Daoy (cell line): ENCODE data around the gene PRKAR2A. TPM values are rescaled to one million over a fixed set of nuclear protein-coding genes. Genes with fewer than 3 reads are reported as not detected.

ENCODE experiments used
- DNase-seq: peaks from one replicate; pipeline ENCODE4 v3.0.0-alpha.2; 2015; ENCODE audit warnings: low read depth
- total RNA-seq: library from RNA; depleted of rRNA; stranded (reverse); fragments of >200 nt; shearing (Covaris generic); gene quantifications from 2 replicates; pipeline ENCODE4 v1.2.3, GENCODE V29; 2014; rRNA removed

Gene PRKAR2A
- 24.1 and 25.7 TPM in 2 replicates for total RNA-seq

DNA sequence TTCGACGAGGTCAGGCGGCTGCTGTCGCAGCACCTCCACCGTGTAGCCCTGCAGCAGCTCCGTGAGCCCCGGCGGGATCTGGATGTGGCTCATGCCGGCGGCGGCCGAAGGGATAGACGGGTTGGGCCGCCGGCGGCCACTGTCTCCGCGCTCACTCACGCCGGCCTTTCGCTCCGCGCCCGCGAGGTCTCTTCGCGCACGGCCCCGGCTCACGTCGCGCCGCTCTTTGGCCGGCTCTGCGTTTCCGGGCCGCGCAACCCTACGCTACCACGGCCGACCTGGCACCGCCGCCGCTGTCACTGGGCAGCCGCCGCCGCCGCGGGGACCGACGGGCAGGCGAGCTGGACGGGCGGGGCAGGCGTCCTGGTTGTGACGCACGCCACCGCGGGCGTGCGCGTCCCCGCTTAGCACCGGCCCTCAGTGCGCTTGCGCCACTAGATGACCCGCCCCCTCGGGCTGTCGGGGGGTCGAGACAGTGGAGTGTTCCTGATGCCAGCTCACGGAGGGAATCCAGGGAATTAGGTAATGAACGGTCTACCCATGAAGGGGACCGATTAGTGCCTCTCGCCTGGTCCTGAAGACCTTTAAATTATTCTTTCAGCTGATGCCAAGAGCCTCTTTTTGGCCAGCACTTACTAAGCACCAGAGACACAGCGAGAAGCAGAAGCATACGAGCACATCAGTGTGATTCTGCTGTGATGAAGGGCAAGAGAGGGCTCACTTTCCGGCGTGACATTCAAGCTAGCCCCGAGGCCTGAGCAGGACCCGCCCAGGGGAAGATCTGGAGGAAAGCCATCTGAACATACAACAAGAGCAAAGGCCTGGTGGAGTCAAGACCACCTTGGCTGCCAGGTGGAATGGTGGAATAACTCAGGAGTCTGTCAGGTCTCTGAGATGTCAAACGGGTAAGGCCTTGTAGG is at the start of gene PRKAR2A:
Gene PRKAR2A (minus strand): TSS at position 371 of the 920 bp plus-strand sequence. CDS start 278 bp downstream, at position 93.
- peak; percentile 91 for DNase-seq

DNA sequence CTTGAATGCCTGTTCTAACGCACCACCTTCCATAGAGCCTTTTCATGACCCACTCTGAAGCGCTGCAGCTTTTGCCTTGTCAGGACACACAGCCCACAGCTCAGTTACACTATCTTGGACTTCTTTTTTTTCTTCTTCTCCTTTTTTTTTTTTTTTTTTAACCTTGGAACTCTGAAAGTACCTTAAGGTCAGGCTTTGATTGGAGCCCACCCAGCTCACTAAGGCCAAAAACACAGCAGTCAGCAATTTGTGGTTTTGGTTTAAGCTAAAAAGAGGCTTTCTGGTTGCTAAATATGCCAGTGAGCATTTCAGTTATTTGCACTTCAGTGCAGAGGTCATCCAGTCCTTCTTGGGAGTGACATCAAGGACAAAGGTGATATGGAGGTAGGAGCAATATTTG is 49.3 kb upstream of the PRKAR2A start:
- no peak for DNase-seq

DNA sequence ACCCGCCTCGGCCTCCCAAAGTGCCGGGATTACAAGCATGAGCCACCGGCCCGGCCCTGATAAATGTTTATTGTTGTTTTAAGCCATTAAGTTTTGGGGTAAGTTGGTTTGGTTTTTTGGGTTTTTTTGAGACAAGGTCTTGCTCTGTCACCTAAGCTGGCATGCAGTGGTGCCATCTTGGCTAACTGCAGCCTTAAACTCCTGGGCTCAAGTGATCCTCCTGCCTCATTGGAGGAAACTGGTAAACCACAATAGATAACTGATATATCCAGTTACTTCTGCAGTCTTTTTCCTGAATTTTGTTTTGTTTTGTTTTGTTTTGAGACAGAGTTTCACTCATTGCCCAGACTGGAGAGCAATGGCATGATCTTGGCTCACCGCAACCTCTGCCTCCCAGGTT is 46.8 kb upstream of the PRKAR2A start:
- DNase-seq, result no peak

DNA sequence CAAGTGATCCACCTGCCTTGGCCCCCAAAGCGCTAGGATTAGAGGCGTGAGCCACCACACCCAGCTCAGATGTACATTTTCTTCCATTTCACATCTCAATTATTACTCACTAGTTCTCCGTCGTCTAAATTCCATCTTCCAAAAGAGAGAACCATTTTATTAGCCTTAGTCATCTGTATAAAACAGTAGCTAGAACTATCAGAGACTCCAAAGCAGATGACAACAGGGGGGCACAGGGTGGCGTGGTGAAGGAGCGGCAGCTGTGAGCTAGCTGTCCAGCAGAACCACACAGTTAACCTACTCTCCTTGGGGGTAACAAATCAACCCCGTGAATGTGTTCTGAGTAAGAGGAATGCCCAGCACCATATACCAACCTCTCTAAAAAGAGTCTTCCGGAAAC is 43.9 kb upstream of the PRKAR2A start:
- DNase-seq, result no peak

DNA sequence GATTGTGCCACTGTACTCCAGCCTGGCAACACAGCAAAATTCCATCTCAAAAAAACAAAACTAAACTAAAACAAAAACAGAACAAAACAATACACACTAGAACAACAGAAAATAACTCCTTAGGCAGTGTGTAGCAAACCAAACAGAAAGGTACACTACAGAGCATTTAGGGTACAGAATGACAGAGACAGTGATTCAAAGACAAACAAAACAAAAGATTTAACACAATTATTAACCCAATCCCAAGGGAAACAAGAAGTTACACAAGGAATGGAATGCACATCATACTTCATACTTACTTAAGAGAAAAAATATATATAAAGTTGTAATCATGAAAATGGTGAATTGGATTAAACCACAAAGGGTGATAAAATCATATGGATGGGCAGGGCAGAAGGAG is 38.1 kb upstream of the PRKAR2A start:
- DNase-seq, result no peak

DNA sequence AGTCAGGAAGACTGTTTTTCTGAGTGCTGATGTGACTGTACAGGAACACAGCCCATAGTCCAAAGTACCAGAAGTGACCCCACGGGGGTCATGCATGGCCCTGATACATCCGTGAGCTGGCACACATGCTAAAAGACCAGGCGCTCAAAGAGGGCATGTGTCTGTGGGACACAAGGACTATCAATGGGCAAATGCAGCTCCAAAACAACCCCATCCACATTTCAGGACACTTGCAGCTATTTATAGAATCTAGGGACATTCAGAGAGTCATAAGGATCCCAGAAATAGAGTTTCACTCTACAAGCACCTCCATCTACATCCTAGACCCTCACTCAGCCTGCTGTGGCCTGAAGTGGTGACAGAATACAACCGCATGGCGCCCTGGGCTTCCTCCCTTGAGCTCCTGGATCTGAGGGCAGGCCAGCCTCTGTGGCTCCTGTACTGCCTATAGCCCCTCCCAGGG is 34.0 kb upstream of the PRKAR2A start:
- DNase-seq, result no peak

DNA sequence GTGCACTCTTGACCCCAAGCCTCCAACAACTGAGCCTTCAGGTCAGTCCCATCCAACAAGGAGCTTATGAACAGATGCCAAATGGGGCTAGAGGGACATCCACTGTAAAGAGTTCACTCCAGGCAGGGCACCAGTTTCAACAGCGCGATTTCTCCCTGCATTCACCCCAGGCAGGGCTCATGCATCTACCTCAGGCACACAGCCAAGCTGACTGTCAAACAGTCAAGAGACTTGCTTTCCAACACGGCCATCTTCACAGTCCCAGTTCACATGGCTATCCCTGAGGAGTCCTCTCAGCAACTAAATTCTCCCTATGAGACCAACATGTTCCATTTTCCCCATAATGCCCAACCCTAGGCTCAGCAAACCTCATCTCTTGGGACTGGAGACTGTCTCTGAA is 33.3 kb upstream of the PRKAR2A start:
- no peak for DNase-seq

DNA sequence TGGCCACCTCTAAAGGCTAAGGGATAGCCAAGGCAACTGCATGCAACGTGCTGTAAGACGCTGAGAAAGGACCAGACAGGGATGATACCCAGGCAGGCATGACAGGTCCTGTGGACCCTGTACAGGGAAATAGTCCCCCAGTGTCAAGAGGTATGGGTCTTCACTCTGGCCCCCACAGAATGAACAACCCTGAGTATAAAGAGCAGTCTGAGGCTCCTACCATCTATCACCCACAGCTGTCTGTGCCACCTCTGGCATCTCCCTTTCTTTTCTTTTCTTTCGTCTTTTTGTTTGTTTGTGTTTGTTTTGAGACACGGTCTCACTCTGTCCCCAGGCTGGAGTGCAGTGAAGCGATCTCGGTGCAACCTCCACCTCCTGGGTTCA is 32.3 kb upstream of the PRKAR2A start:
- DNase-seq, result no peak

DNA sequence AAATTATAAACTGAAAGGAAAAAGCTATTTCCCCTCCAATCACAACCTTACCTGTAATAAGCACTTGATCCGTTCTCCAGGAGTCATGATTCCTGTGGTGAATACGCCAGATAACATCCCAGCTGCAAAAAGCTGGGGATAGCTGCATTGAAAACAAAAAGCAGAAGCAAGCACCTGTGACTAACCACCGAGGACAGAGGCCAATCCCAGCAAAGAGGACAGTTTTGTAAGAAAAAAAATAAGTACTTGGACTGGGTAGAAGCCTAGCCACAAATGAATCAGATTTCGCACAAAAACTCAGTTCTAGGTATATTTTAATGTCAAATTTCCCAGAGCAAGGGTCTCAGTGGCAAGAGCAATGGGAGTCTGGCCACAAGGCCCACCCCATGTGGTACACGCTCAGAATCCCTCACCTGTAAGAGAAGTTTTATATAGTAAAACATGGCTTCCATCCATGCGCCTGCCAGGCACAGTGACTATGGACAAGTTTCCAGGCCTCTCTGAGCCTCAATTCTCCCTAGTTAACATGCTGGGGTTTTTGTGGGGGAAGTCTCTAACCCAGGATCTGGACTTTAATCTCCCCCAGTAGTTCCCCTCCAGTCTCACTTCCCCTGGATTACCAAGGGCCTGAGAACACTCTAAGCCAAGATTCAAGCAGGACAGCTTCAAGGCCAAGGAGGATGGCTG is 31.8 kb upstream of the PRKAR2A start:
- DNase-seq, result no peak

DNA sequence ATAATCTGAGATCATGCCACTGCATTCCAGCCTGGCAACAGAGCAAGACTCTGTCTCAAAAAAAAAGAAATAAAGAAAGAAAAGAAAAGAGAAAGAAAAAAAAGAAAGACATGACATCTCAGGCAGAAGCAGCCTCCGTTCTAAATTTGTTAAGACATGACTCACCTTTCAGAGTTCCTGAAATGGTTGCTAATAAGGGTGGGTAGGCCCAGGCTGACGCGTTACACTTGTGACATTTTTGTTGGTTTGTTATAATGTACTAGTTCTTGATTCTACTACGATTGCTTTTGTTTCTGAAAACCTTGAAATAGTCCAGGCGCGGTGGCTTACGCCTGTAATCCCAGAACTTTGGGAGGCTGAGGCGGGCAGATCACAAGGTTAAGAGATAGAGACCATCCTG is 30.0 kb upstream of the PRKAR2A start:
- no peak for DNase-seq

DNA sequence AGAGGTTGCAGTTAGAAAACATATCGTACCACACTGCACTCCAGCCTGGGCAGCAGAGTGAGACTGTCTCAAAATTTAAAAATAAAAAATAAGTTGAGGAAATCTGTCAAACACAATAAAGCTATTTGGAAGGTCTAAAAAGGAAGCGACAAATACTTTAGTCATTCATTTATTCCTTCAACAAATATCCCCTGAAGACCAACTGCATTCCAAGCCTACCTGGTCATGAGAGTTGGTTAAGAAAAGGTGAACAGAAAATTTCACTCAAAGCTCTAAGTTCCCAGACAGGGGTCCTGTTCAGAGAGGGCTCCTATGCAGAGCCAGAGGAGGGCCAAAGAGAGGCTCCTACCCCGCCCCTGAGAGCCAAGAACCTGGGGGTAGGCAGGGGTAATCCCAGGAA is 15.4 kb upstream of the PRKAR2A start:
- no peak for DNase-seq

DNA sequence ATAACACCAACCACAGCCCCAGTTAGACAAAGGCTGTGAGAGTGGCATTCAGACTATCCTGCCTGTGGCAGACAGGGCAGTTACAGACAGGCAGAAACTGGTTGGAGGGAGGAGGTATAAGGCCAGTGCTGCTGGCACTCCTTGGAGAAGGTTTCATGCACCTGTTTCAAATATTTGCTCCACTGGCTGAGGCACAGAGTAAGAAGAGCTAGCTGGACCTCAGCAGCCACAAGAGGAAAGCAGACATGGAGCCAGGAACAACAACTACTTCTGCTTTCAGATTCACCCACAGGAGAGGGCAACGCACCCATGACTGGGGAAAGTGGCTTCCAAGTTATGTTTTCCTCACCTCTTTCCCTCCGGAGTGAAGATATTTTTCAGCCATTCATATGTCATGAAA is 11.5 kb upstream of the PRKAR2A start:
- DNase-seq, result no peak

DNA sequence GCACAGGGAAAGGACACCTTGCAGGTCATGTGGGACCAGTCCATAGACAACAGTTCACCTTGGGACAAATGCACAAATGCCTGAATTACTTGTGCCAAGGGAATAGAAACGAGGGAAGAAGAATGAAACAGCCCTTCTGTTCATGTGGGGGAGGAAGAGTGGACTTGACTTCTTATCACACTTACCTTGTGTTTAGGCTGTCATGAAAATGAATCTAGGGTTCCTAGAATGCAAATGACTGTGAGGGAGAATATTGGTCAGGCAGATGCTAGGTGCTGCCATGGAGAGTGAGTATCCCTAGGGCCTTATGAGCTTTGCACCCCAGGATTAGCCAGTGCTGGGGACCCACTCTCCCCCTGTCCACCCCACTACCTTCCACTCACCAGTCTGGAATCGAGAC is 11.0 kb upstream of the PRKAR2A start:
- DNase-seq, result no peak

DNA sequence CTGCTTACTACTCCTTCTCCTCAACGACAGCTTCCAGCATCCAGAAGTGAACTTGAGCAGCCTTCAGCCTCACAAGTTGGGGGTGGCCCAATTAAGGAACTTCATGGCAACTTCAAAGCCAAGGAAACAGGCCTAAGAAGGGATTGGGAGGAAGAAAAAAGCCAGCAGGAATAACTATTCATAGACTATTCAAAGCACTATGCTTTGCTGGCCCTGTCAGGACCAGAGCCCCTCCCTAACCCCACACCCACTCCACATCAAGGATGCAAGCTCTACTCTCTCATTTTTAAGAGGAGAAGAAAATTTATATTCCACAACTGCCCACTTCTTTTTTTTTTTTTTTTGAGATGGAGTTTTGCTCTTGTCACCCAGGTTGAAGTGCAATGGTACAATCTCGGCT is 10.0 kb upstream of the PRKAR2A start:
- no peak for DNase-seq

DNA sequence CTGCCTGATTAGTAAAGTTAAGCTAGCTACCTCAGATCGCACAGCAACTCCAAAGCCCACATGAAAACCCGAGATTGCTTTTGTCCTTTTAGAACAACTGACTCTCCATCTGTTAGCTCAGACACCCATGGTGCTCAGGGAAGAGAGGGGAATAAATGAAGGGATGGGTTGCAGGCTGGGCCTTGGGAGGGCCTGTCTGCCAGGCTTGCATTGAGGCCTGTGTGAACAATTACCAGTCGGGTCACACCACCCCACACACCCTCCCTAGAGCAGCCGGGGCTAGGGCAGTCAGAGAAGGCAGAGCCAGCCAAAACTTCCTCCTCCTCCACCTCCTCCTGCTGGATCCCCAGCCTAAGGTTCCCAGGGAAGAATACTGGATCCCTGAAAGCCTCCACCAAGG is 8.8 kb upstream of the PRKAR2A start:
- no peak for DNase-seq

DNA sequence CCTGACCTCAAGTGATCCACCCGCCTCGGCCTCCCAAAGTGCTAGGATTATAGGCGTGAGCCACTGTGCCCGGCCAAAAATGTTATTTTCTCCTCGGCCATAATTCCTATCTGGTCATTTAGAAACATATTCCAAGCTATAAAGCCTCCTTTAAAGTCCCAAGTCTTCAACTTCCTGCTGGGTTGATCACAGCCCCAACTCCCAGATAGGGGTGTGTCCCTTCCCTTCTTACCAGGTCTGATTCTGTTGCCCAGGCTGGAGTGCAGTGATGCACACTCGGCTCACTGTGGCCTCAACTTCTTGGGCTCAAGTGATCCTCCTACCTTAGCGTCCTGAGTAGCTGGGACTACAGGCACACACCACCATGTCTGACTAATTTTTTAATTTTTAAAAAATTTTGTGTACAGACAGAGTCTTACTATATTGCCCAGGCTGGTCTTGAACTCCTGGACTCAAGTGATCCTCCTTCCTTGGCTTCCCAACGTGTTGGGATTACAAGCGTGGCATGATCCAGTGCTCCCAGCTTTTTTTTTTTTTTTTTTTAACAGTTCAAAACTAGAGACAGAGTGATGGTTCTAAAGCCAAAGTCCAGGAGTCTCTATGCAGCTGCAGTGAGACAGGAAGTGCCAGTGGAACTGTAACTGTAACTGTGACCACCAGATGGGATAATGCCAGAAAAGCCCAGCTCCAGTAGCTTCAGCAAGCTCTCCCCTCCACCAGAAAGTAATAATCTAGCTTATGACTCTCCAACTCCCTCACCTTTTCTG is 8.2 kb upstream of the PRKAR2A start:
- DNase-seq, result no peak

DNA sequence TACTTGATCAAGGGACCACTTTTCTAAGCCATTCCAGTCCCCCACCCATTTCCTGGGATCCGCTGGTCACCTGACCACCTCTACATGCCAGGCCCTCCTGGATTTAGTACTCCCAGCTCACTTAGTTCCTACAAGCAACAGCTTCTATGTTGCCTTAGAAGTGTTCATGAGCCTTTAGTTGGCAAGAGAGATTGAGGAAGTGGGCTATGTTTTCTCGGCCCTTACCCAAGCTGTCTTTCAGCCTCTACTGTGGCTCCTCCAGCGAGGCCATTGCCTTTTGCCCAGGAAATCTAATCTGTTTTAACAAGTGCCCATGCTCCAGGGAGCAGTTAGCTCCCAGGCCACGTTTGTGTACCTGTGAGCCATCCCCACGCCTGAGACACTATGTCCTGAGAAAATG is 4.5 kb upstream of the PRKAR2A start:
- no peak for DNase-seq

DNA sequence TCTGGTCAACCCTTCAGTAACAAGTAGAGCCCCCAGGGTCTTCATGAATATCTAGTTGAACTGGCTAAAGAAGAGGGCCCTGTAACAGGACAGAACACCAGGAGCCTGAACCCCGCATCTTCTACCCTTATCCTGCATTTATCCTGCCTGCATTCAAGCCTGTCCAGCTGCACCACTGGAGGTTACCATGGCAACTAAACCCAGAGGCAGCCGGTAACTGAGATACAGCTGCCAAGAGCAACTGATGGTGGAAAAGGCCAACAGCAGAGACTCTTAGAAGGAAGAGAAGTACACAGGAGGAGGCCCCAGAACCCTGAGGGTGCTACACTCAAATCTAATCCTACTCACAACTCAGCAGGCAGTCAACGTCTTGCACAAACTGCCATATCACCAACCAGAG is 3.7 kb upstream of the PRKAR2A start:
- DNase-seq, result no peak

DNA sequence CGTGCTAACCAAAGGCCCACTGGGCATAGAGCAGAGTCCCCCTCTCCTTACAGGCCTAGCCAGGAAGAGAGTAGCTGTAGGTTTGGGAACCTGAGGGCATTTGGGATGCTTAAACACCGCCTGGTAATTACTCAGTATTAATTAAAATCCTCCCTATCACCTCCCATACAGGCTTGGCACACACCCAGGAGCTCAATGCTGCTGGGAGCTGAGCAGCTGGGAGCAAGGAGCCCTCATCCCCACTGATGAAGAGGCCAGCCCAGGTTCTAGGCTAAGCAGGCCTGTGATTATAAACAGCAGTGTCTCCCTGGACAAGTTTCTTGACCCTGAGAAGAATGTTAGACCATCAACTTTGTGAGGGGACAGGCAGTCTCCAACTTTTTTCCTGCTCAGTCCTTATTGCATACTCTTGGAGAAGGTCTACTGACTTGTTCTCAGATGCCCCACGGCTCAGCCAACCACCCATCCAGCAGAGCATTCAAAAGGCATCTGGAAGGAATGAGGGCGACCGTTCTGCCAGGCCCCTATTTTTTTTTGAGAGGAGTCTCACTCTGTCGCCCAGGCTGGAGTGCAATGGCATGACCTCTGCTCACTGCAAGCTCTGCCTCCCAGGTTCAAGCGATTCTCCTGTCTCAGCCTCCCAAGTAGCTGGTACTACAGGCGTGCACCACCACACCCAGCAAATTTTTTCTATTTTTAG is 1.3 kb upstream of the PRKAR2A start:
- no peak for DNase-seq

DNA sequence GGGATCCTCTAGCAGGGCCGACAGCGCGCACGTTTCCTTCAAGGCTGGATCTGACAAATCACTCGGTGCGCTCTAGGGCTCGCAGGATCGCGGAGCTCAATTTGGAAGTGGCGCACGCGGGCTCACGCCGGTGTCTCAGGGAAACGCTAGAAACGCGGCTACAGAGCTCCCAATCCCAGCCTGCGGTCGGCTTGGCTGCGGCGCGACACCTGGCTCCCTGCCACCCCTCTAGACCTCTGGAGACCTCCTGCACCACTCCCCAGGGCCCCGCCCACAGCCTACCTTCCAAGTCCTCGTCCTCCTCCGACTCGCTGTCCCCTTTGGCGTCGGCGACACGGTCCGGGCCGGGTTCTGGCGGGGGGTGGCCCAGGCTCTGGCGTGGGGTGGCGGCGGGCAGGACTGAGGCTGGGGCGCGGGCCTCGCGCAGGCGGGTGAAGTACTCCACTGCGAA is 596 bp downstream of the PRKAR2A start:
- DNase-seq, result peak; percentile 77

DNA sequence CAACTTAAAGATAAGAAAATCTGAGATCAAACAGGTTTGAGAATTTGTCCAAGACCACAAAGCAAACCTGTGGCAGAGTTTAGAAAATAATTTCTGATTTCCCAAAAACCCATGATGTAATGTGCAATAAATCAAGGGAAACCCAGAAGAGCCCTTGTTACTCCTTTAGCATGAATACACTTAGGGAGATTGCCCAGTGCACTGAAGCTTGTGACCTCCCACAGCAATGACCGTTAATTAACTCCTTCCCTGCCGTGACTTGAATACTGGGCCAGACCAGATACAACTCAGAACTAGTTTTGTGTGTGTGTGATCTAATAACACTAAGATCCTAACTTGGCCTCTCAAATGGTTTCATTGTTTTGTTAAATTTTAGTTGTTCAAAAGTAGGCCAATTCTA is 2.5 kb downstream of the PRKAR2A start:
- no peak for DNase-seq

DNA sequence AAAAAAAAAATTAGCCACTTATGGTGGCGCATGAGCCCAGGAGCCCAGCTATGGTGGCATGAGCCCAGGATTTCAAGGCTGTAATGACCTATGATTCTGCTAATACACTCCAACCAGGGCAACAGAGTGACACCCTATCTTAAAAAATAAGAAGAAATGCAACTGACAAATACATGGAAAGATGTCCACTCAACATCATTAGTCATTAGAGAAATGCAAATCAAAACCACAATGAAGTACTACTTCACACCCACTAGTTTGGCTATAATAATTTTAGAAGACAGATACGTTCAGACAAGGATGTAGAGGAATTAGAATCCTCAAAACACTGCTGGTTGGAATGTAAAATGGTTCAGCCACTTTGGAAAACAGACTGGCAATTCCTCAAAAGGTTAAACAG is 10.5 kb downstream of the PRKAR2A start:
- no peak for DNase-seq
